Measurements from ENCODE around the gene PITPNM1. TPM values are rescaled to one million over a fixed set of nuclear protein-coding genes. Genes with fewer than 3 reads are reported as not detected.

The PITPNM1 gene
- total and polyA plus RNA-seq, 2 donors = 21.6 to 57.2 TPM

- no peak overlapping the region for H3K27ac ChIP-seq (ENCODE audit: low read depth in 1 of 2, low read length in 1 of 2)
- no peaks in the 10 kb centered on the region for H3K36me3 ChIP-seq (ENCODE audit: control insufficient read depth in 2 of 2, insufficient read depth in 2 of 2, low read length in 1 of 2)
- no peak overlapping the region for H3K4me3 ChIP-seq (ENCODE audit: low read length in 2 of 2)
- H3K4me1 ChIP-seq (ENCODE audit: control insufficient read depth in 2 of 2, insufficient read depth in 2 of 2, low read length in 2 of 2) = no peaks in the 10 kb centered on the region
- peaks cover 0 to 9% of the 10 kb centered on the region in 2 donors for H3K9me3 ChIP-seq (ENCODE audit: control insufficient read depth in 2 of 2, insufficient read depth in 1 of 2, low read length in 1 of 2)
- DNase-seq (ENCODE audit: low read depth in 6 of 9, low spot score in 9 of 9) = no peak
- peaks cover 3 to 15% of the 10 kb centered on the region in 2 donors for H3K27me3 ChIP-seq (ENCODE audit: control insufficient read depth in 2 of 2, insufficient read depth in 1 of 2, low read length in 1 of 2)
- WGBS = 96% methylated on average over 5 of the region's 5 CpGs
These were observed 25.1 kb upstream of the PITPNM1 start for GRCh38 chr11:67530282-67530592.

GRCh38 chr11:67528376-67528775, 23.2 kb upstream of the PITPNM1 start:
- no peak for DNase-seq (ENCODE audit: low read depth in 6 of 9, low spot score in 9 of 9)
- Histone ChIP-seq H3K36me3 (ENCODE audit: control insufficient read depth in 2 of 2, insufficient read depth in 2 of 2, low read length in 1 of 2) (no peaks in the 10 kb centered on the region), H3K4me3 (ENCODE audit: low read length in 2 of 2) (no peak overlapping the region), H3K9me3 (ENCODE audit: control insufficient read depth in 2 of 2, insufficient read depth in 1 of 2, low read length in 1 of 2) (peaks cover 0 to 2% of the 10 kb centered on the region in 2 donors), H3K4me1 (ENCODE audit: control insufficient read depth in 2 of 2, insufficient read depth in 2 of 2, low read length in 2 of 2) (no peaks in the 10 kb centered on the region), H3K27ac (ENCODE audit: low read depth in 1 of 2, low read length in 1 of 2) (no peak overlapping the region), H3K27me3 (ENCODE audit: control insufficient read depth in 2 of 2, insufficient read depth in 1 of 2, low read length in 1 of 2) (peaks cover 3 to 13% of the 10 kb centered on the region in 2 donors)
- WGBS = 95% methylated on average over 4 of the region's 4 CpGs

- Histone ChIP-seq H3K27me3 (ENCODE audit: control insufficient read depth in 2 of 2, insufficient read depth in 1 of 2, low read length in 1 of 2) (peaks cover 3 to 13% of the 10 kb centered on the region in 2 donors), H3K36me3 (ENCODE audit: control insufficient read depth in 2 of 2, insufficient read depth in 2 of 2, low read length in 1 of 2) (no peaks in the 10 kb centered on the region), H3K4me1 (ENCODE audit: control insufficient read depth in 2 of 2, insufficient read depth in 2 of 2, low read length in 2 of 2) (no peaks in the 10 kb centered on the region), H3K4me3 (ENCODE audit: low read length in 2 of 2) (no peak overlapping the region), H3K9me3 (ENCODE audit: control insufficient read depth in 2 of 2, insufficient read depth in 1 of 2, low read length in 1 of 2) (no peaks in the 10 kb centered on the region), H3K27ac (ENCODE audit: low read depth in 1 of 2, low read length in 1 of 2) (no peak overlapping the region)
- 90% methylated on average over 5 of the region's 5 CpGs for WGBS
- DNase-seq (ENCODE audit: low read depth in 6 of 9, low spot score in 9 of 9) = no peak
These were observed 20.3 kb upstream of the PITPNM1 start for GRCh38 chr11:67525275-67525976.

GRCh38 chr11:67524480-67524808, 19.3 kb upstream of the PITPNM1 start:
- 97% methylated on average over 9 of the region's 9 CpGs for WGBS
- H3K4me1 ChIP-seq (ENCODE audit: control insufficient read depth in 2 of 2, insufficient read depth in 2 of 2, low read length in 2 of 2) = no peaks in the 10 kb centered on the region
- H3K9me3 ChIP-seq (ENCODE audit: control insufficient read depth in 2 of 2, insufficient read depth in 1 of 2, low read length in 1 of 2) = no peaks in the 10 kb centered on the region
- no peak overlapping the region for H3K27ac ChIP-seq (ENCODE audit: low read depth in 1 of 2, low read length in 1 of 2)
- peaks cover 3% of the 10 kb centered on the region in 2 donors for H3K27me3 ChIP-seq (ENCODE audit: control insufficient read depth in 2 of 2, insufficient read depth in 1 of 2, low read length in 1 of 2)
- H3K36me3 ChIP-seq (ENCODE audit: control insufficient read depth in 2 of 2, insufficient read depth in 2 of 2, low read length in 1 of 2) = no peaks in the 10 kb centered on the region
- H3K4me3 ChIP-seq (ENCODE audit: low read length in 2 of 2) = no peak overlapping the region
- no peak for DNase-seq (ENCODE audit: low read depth in 6 of 9, low spot score in 9 of 9)

- Histone ChIP-seq H3K4me3 (ENCODE audit: low read length in 2 of 2) (no peak overlapping the region), H3K4me1 (ENCODE audit: control insufficient read depth in 2 of 2, insufficient read depth in 2 of 2, low read length in 2 of 2) (no peaks in the 10 kb centered on the region), H3K9me3 (ENCODE audit: control insufficient read depth in 2 of 2, insufficient read depth in 1 of 2, low read length in 1 of 2) (no peaks in the 10 kb centered on the region), H3K36me3 (ENCODE audit: control insufficient read depth in 2 of 2, insufficient read depth in 2 of 2, low read length in 1 of 2) (no peaks in the 10 kb centered on the region), H3K27ac (ENCODE audit: low read depth in 1 of 2, low read length in 1 of 2) (no peak overlapping the region), H3K27me3 (ENCODE audit: control insufficient read depth in 2 of 2, insufficient read depth in 1 of 2, low read length in 1 of 2) (peaks cover 3 to 4% of the 10 kb centered on the region in 2 donors)
- 94% methylated on average over 25 of the region's 25 CpGs for WGBS
- no peak for DNase-seq (ENCODE audit: low read depth in 6 of 9, low spot score in 9 of 9)
These were observed 18.7 kb upstream of the PITPNM1 start for GRCh38 chr11:67523556-67524479.

- no peak for DNase-seq (ENCODE audit: low read depth in 6 of 9, low spot score in 9 of 9)
- H3K9me3 ChIP-seq (ENCODE audit: control insufficient read depth in 2 of 2, insufficient read depth in 1 of 2, low read length in 1 of 2) = no peaks in the 10 kb centered on the region
- H3K4me1 ChIP-seq (ENCODE audit: control insufficient read depth in 2 of 2, insufficient read depth in 2 of 2, low read length in 2 of 2) = no peaks in the 10 kb centered on the region
- H3K27me3 ChIP-seq (ENCODE audit: control insufficient read depth in 2 of 2, insufficient read depth in 1 of 2, low read length in 1 of 2) = peaks cover 0 to 4% of the 10 kb centered on the region in 2 donors
- no peak within 1 kb of the TSS for H3K4me3 ChIP-seq (ENCODE audit: low read length in 2 of 2)
- no peak within 1 kb of the TSS for H3K27ac ChIP-seq (ENCODE audit: low read depth in 1 of 2, low read length in 1 of 2)
- WGBS = 95% methylated on average over 23 of the region's 23 CpGs
- no peaks in the 10 kb centered on the region for H3K36me3 ChIP-seq (ENCODE audit: control insufficient read depth in 2 of 2, insufficient read depth in 2 of 2, low read length in 1 of 2)
These were observed 17.8 kb upstream of the PITPNM1 start, which contains the start of gene CABP2 for GRCh38 chr11:67522844-67523555. TSS of gene CABP2 (minus strand) at chr11:67523446. CDS start at chr11:67523326, 120 bp downstream.

GRCh38 chr11:67522338-67522737, 17.2 kb upstream of the PITPNM1 start:
- Histone ChIP-seq H3K27ac (ENCODE audit: low read depth in 1 of 2, low read length in 1 of 2) (no peak overlapping the region), H3K9me3 (ENCODE audit: control insufficient read depth in 2 of 2, insufficient read depth in 1 of 2, low read length in 1 of 2) (no peaks in the 10 kb centered on the region), H3K4me1 (ENCODE audit: control insufficient read depth in 2 of 2, insufficient read depth in 2 of 2, low read length in 2 of 2) (no peaks in the 10 kb centered on the region), H3K4me3 (ENCODE audit: low read length in 2 of 2) (no peak overlapping the region), H3K36me3 (ENCODE audit: control insufficient read depth in 2 of 2, insufficient read depth in 2 of 2, low read length in 1 of 2) (no peaks in the 10 kb centered on the region), H3K27me3 (ENCODE audit: control insufficient read depth in 2 of 2, insufficient read depth in 1 of 2, low read length in 1 of 2) (peaks cover 0 to 4% of the 10 kb centered on the region in 2 donors)
- no peak for DNase-seq (ENCODE audit: low read depth in 6 of 9, low spot score in 9 of 9)
- WGBS = 98% methylated on average over 15 of the region's 15 CpGs

- no peak for DNase-seq (ENCODE audit: low read depth in 6 of 9, low spot score in 9 of 9)
- Histone ChIP-seq H3K27ac (ENCODE audit: low read depth in 1 of 2, low read length in 1 of 2) (no peak overlapping the region), H3K4me1 (ENCODE audit: control insufficient read depth in 2 of 2, insufficient read depth in 2 of 2, low read length in 2 of 2) (no peaks in the 10 kb centered on the region), H3K27me3 (ENCODE audit: control insufficient read depth in 2 of 2, insufficient read depth in 1 of 2, low read length in 1 of 2) (peaks cover 0 to 4% of the 10 kb centered on the region in 2 donors), H3K4me3 (ENCODE audit: low read length in 2 of 2) (no peak overlapping the region), H3K36me3 (ENCODE audit: control insufficient read depth in 2 of 2, insufficient read depth in 2 of 2, low read length in 1 of 2) (no peaks in the 10 kb centered on the region), H3K9me3 (ENCODE audit: control insufficient read depth in 2 of 2, insufficient read depth in 1 of 2, low read length in 1 of 2) (no peaks in the 10 kb centered on the region)
- 97% methylated on average over 10 of the region's 10 CpGs for WGBS
These were observed 16.8 kb upstream of the PITPNM1 start for GRCh38 chr11:67521924-67522323.
